HG03108 (cell line): Measurements from ENCODE around the gene CMAS.
"Not testable (repeated sequence)": the region's sequence is repeated elsewhere in the genome, so short reads cannot be mapped to it uniquely, and the experiment has no call there.

Source experiments
- ATAC-seq: cut with Tn5 transposase; IDR thresholded peaks from one replicate; pipeline ENCODE4 v1.9.1; 2021; ENCODE audit warnings: moderate library complexity; ENCODE audit not compliant: unreplicated experiment

CMAS gene

DNA sequence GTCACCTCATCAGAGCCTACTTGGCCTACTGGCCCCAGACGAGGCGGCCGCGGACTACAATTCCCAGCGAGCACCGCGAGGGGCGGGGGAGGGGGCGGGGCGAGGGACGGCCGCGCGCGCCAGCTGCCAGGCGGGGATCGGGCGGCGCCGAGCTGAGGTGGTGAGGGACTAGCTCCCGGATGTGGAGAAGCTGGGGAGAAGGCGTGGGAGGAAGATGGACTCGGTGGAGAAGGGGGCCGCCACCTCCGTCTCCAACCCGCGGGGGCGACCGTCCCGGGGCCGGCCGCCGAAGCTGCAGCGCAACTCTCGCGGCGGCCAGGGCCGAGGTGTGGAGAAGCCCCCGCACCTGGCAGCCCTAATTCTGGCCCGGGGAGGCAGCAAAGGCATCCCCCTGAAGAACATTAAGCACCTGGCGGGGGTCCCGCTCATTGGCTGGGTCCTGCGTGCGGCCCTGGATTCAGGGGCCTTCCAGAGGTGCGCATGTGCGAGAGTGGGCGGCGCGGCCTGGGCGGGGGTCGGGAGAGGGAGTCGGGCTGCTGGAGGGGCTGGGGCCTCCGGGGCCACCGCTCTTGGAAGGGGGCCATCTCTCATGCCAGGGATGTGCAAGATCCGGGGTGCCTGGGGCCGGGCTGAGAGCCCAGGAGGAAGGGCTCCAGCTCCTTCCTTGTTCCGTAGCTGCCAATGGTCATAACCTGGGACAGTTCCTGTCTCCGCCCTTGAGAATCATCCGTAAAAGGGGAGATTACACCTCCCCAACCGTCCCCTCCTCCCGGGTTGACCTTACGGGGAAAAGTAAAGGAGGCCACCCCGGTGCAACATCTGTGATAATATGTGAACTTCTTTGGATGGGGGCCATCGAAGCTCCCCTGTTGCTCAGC, at the start of gene CMAS:
Gene CMAS (plus strand): TSS at position 129 of the 878 bp plus-strand sequence. CDS start 86 bp downstream, at position 215.
- peak; percentile 88 for ATAC-seq

DNA sequence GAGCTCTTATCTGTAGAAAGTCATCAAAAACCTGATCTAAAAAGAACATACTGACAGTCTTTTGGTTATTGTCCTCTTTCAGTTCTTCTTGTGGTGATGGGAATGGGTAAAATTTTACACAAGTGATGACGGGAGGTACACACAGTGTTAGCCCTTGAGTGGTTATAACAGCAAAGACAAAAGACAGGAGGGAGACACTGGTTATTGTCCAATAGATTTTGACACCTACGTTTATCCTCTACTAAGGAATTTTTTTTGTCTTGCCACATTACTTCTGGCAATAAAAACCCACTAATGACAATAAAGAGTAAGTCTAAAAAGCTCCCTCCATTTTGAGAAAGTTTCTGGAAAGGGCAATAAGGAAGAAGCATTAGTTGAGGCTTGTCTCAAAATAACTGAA, 47.7 kb upstream of the CMAS start:
- ATAC-seq, result no peak

GRCh38 chr12:21998782-21999181, 47.2 kb upstream of the CMAS start:
- ATAC-seq, result no peak

GRCh38 chr12:22002430-22002829, 43.6 kb upstream of the CMAS start:
- ATAC-seq, result no peak

DNA sequence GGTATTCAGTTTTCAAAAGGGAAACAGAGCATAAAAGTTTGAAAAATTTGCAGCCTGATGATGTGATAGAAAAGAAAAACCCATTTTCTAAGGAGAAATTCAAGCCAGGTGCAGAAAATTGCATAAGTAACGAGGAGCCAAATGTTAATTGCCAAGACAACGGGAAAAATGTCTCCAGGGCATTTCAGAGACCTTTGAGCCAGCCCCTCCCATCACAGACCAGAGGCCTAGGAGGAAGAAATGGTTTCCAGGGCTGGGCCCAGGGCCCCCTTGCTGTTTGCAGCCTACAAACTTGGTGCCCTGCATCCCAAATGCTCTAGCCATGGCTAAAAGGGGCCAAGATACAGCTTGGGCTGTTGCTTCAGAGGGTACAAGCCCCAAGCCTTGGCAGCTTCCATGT, 38.2 kb upstream of the CMAS start:
- not testable (repeated sequence) for ATAC-seq

- no peak for ATAC-seq
Observed at GRCh38 chr12:22008196-22008595, 37.8 kb upstream of the CMAS start.

DNA sequence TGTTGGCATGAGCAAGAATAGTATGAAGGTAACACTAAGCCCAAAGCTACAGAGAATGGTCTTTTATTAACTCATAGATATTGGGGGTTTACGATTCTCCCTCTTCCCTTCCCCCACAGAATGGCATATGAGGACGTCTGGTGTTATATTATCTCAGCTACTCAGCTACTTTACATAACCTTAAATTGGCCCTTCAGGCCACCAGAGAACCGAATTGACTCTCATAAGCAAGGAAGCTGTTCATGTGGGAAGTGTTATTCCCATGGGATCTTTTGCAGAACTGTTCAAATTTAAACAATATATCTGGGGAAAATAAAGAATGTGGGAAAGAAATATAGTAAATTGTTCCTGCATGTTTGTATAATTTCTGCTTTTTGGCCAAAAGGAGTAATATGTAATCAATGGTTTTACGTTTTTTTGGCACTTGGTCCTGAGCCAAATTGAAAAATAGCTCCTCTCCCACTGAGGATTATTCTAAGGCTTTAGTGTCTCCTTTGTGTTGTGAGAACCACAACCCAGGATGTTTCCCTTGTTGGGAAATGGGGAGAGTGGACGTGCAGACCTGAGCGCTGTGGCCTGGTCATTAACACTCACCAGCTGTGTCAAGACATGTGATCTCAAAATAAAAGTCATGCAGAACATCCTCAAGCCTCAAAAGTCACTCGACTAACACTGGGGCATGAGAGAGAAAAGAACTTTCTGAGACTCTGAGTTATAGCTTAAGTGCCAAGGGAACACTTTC, 31.8 kb upstream of the CMAS start:
- no peak for ATAC-seq

DNA sequence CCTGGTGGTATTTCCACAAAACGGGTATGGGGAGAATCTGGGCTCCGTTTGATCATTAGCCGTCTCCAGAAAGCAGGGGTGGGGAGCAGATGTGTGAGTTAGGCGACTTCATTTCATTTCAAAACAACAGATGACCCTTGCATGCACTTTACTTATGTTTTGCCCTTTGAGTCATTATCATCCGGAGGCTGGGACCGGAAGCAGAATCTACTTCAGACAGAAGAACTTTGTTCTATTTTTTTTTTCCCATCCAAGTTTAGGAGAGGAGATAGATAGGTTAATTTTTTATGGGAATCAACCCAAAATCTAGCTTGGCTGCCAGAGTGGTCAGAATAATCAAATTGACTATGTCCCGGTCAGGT, 31.3 kb upstream of the CMAS start:
- ATAC-seq, result no peak

DNA sequence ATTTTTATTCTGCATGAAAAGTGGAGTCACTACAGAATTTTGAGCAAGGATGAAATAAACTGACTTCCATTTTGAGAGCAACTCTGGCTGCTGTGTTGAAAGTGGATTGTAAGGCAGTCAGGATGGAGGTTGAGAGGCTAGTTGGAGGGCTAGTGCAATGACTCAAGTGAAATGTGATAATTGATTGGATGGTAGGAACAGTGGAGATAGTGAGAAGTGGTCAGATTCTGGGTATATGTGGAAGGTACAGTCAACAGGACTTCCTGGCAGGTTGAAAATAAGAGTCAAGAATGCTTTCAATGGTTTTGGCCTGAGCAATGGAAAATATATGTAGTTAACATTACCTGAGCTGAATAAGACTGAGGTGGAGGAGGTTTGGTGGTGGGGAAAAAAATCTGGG, 29.0 kb upstream of the CMAS start:
- ATAC-seq, result no peak

GRCh38 chr12:22018860-22019259, 27.2 kb upstream of the CMAS start:
- no peak for ATAC-seq

- not testable (repeated sequence) for ATAC-seq
Observed at GRCh38 chr12:22023489-22023888, 22.5 kb upstream of the CMAS start.

DNA sequence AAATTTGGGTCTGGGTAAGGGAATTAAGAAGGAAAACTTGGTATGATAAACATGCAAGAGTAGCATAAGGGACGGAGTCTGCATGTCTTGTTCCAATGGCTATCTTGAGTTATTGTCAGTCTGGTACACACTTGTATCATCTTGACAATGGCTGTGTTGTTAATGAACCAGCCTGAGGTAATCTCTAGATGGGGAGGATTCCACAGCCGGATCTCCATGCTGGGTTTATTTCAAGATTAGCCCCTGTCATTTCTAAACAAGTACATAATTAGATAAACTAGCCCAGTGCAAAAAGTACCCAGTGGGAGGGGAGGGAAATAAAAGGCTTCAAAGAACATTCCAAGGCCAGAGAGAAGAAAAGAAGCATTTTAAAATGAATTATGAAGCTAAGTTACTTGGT, 16.5 kb upstream of the CMAS start:
- no peak for ATAC-seq

DNA sequence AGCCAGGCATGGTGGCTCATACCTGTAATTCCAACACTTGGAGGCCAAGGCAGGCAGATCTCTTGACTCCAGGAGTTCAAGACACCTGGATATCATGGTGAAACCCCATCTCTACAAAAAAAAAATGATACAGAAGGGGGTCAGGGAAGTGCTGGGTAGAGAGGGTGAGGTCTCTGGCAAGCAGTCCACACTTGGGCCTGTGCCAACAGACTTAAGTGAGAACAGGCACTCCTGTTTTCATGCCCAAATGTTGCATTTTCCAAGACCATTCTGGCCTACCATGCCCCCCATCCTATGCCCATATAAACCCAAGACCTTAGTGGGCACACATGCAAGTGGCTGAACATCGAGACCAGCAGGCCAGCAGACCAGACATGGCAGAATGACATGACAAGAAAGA, 16.0 kb upstream of the CMAS start:
- ATAC-seq, result no peak

GRCh38 chr12:22032732-22033131, 13.3 kb upstream of the CMAS start:
- ATAC-seq, result no peak

- no peak for ATAC-seq
Observed at GRCh38 chr12:22034709-22035506, 11.1 kb upstream of the CMAS start.

DNA sequence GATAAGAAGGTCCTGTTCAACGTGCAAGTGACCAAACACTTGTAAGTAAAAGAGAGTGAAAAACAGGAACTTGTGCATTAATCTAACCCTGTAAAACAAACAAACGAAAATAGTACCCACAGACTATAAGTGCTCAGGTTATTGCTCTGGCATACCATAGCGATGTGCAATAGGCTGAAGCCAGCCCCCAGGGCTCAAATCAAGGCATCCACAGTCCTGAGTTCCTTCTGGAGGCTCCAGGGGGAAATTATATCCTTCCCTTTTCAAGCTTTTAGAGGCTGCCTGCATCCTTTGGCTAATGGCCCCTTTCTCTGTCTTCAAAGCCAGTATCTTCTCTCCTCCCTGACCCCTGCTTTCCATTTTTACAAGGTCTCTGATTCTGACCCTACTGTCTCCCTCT, 8.1 kb upstream of the CMAS start:
- ATAC-seq, result no peak

DNA sequence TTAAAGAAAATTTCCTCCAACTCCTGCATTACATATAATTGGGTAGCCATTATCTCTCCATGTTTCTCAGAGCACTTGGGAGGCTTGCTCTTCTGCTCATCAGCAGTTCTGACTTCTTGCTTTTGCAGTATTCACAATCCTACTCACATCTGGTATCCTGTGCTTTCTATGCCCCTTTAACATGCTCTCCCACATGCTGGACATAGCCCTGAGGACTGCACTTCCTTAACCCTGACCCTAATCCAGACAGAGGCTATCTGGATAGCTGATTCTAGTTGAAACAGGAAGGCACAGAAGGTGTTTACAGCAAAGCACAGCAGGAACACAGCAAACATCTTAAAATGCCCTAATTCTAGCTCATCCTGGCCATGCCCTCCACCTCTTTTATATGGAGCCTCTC, 7.3 kb upstream of the CMAS start:
- ATAC-seq, result no peak

DNA sequence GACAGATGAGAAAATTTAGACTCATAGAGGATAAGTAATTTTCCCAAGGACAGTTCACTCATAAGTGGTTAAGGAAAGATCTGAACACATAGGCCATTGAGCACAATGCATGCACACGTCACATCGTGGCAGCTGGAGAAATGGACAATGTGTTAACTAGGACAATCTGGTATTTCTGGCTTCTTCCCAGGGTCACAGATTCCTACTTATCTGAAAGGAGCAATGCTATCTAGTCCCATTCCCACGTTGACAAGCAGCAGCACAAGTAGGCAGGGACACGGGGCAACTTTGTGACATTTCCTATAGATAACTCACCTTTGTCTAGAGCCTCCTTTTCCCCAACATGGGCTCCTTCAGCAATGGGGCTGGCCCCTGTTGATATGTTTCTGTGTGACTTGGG, 6.7 kb upstream of the CMAS start:
- no peak for ATAC-seq

- ATAC-seq, result no peak
Observed at GRCh38 chr12:22042976-22043669, 2.9 kb upstream of the CMAS start.

- no peak for ATAC-seq
Observed at GRCh38 chr12:22043943-22044342, 2.1 kb upstream of the CMAS start.

- ATAC-seq, result no peak
Observed at GRCh38 chr12:22044391-22044790, 1.6 kb upstream of the CMAS start.
